Transverse colon (tissue), 4 donors: ENCODE results near the gene HTRA3. TPM values are rescaled to one million over a fixed set of nuclear protein-coding genes. Genes with fewer than 3 reads are reported as not detected.

Source experiments
- DNase-seq: peaks from one replicate; pipeline ENCODE4 v3.0.0-alpha.2; 2019
- H3K27ac ChIP-seq, 4 donors: fragments of 200-600 bp; sonication (generic); 2 replicates each; pipeline ENCODE4 v1.5.1; 2016 to 2018; ENCODE audit warnings: inconsistent platforms in 4 of 4
- H3K27me3 ChIP-seq: fragments of 200-600 bp; sonication (generic); 2 replicates; pipeline ENCODE4 v1.5.1; 2017; ENCODE audit warnings: inconsistent platforms
- H3K36me3 ChIP-seq, 4 donors: fragments of 200-600 bp; sonication (generic); 2 replicates each; pipeline ENCODE4 v1.5.1; 2017 to 2019; ENCODE audit warnings: inconsistent platforms in 4 of 4
- H3K4me1 ChIP-seq, 4 donors: fragments of 200-600 bp; sonication (generic); 2 replicates each; pipeline ENCODE4 v1.5.1; 2017 to 2020; ENCODE audit warnings: inconsistent platforms in 4 of 4
- H3K4me3 ChIP-seq, 4 donors: fragments of 200-600 bp; sonication (generic); 1 replicate in 1 of 4; 2 replicates in 3 of 4; pipeline versions ENCODE4 v1.5.1 to v1.6.1; 2017 to 2019; ENCODE audit warnings: inconsistent platforms in 4 of 4
- H3K9me3 ChIP-seq, 2 donors: fragments of 200-600 bp; sonication (generic); 2 replicates each; pipeline ENCODE4 v1.5.1; 2017 to 2019; ENCODE audit warnings: inconsistent platforms in 2 of 2
- CTCF ChIP-seq, 5 experiments: fragments of 200-600 bp in 3 of 5; fragments of 450-650 bp in 2 of 5; sonication (generic) in 3 of 5; IDR thresholded peaks; 1 replicate in 2 of 5; 2 replicates in 3 of 5; pipeline ENCODE4 v1.5.1; 2016 to 2017; ENCODE audit warnings: antibody characterized with exemption in 5 of 5, inconsistent platforms in 3 of 5, mild to moderate bottlenecking in 2 of 5, moderate library complexity in 1 of 5
- EP300 ChIP-seq: sonication (generic); formaldehyde crosslinking; IDR thresholded peaks from one replicate; pipeline ENCODE4 v1.6.1; 2017; ENCODE audit warnings: antibody characterized with exemption, low read depth
- POLR2A ChIP-seq: fragments of 450-650 bp; IDR thresholded peaks from one replicate; pipeline ENCODE4 v1.6.1; 2016; ENCODE audit warnings: antibody characterized with exemption, mild to moderate bottlenecking, moderate library complexity
- POLR2AphosphoS5 ChIP-seq, 3 donors: sonication (generic); formaldehyde crosslinking; IDR thresholded peaks; one replicate each; pipeline ENCODE4 v1.6.1; 2016; ENCODE audit warnings: antibody characterized with exemption in 3 of 3
- whole genome bisulfite sequencing, 2 donors: methylation state at CpG; one replicate each; pipeline ENCODE4 v1.1.5; 2018; ENCODE audit warnings: low coverage in 1 of 2; 5-methylcytosine and 5-hydroxymethylcytosine counted together
- in situ Hi-C, 4 donors: fragments of 200-750 bp; cut with MboI; loops; one replicate each; pipeline versions ENCODE4 v1.15.0 to v1.15.1; 2017; ENCODE audit warnings: low sequenced_read_pairs in 3 of 4, low pct_ligation_motif_present in 1 of 4, low pct_unique_long_range_greater_than_20kb in 1 of 4
- intact Hi-C: fragments of 100-400 bp; cut with DNase I; formaldehyde crosslinking; loops from one replicate; pipeline ENCODE4 v1.15.1; 2023; ENCODE audit warnings: low total_unique reads
- total RNA-seq, 4 donors: library from RNA; depleted of rRNA; stranded (reverse); fragments of >200 nt; gene quantifications; one replicate each; pipeline ENCODE4 v1.1.0, GENCODE V29; 2016

Gene HTRA3
- total RNA-seq, 4 donors from 2014 or later, result 1.5 to 11.9 (median 6.5) TPM

- Histone ChIP-seq H3K9me3 (no peaks in the 10 kb centered on the region), H3K27ac (no peak overlapping the region), H3K4me3 (no peak overlapping the region), H3K4me1 (peaks cover 0 to 10% (median 2%) of the 10 kb centered on the region in 4 donors), H3K27me3 (no peaks in the 10 kb centered on the region), H3K36me3 (no peaks in the 10 kb centered on the region)
- in situ Hi-C loops, result no loop called here
- no peak for DNase-seq
- 71 to 75% methylated on average over 1 to 6 of the region's 6 CpGs for WGBS, 2 donors
- TF ChIP-seq EP300 (no peak), POLR2AphosphoS5 (IDR thresholded peaks at IDR 0.05) (no peak), POLR2A (no peak), CTCF (IDR thresholded peaks at IDR 0.05) (no peak)
- intact Hi-C loops, result no loop called here
Observed at GRCh38 chr4:8331575-8331955, 62.0 kb downstream of the HTRA3 start.

- intact Hi-C loops (no loop called here), in situ Hi-C loops (no loop called here)
- no peaks in the 10 kb centered on the region for H3K36me3 ChIP-seq
- DNase-seq, result peak; percentile 2
- no peak for TF ChIP-seq POLR2A
- TF ChIP-seq POLR2AphosphoS5 (IDR thresholded peaks at IDR 0.05), result no peak
- no peak for TF ChIP-seq CTCF (IDR thresholded peaks at IDR 0.05)
- no peak for TF ChIP-seq EP300
- WGBS, 2 donors, result 81% methylated on average over 12 of the region's 12 CpGs; no CpG with 5 or more reads in 1 of the 2 donors
- H3K27ac ChIP-seq, result no peak overlapping the region
- H3K4me1 ChIP-seq, result peaks cover 0 to 10% (median 2%) of the 10 kb centered on the region in 4 donors
- H3K27me3 ChIP-seq, result no peaks in the 10 kb centered on the region
- H3K9me3 ChIP-seq, result no peaks in the 10 kb centered on the region
- no peak overlapping the region for H3K4me3 ChIP-seq
Observed at GRCh38 chr4:8332038-8332857, 62.7 kb downstream of the HTRA3 start.

GRCh38 chr4:8332891-8333331, 63.4 kb downstream of the HTRA3 start:
- Histone ChIP-seq H3K4me3 (no peak overlapping the region), H3K9me3 (no peaks in the 10 kb centered on the region), H3K27me3 (no peaks in the 10 kb centered on the region), H3K36me3 (no peaks in the 10 kb centered on the region), H3K4me1 (peaks cover 0 to 10% (median 2%) of the 10 kb centered on the region in 4 donors), H3K27ac (no peak overlapping the region)
- DNase-seq, result peak; percentile 3
- in situ Hi-C loops, result no loop called here
- TF ChIP-seq POLR2AphosphoS5 (IDR thresholded peaks at IDR 0.05) (no peak), EP300 (no peak), POLR2A (no peak), CTCF (IDR thresholded peaks at IDR 0.05) (no peak)
- WGBS, 2 donors, result 76% methylated on average over 8 of the region's 8 CpGs; no CpG with 5 or more reads in 1 of the 2 donors
- intact Hi-C loops, result no loop called here

GRCh38 chr4:8333726-8334460, 64.3 kb downstream of the HTRA3 start:
- in situ Hi-C loops, result no loop called here
- Histone ChIP-seq H3K27ac (no peak overlapping the region), H3K4me3 (no peak overlapping the region), H3K9me3 (no peaks in the 10 kb centered on the region), H3K36me3 (no peaks in the 10 kb centered on the region), H3K27me3 (no peaks in the 10 kb centered on the region), H3K4me1 (peaks cover 0 to 10% (median 2%) of the 10 kb centered on the region in 4 donors)
- no peak for DNase-seq
- intact Hi-C loops, result no loop called here
- 85 to 100% methylated on average over 1 to 14 of the region's 14 CpGs for WGBS, 2 donors
- TF ChIP-seq EP300 (no peak), POLR2A (no peak), CTCF (IDR thresholded peaks at IDR 0.05) (no peak), POLR2AphosphoS5 (IDR thresholded peaks at IDR 0.05) (no peak)
